Measurements from ENCODE around the gene RHOBTB3.

GRCh38 chr5:95689680-95690079, 41.5 kb upstream of the RHOBTB3 start:
- TF ChIP-seq CTCF (IDR thresholded peaks at IDR 0.05) (no peak), SIN3A (IDR thresholded peaks at IDR 0.05; ENCODE audit: borderline replicate concordance, insufficient read depth, low read depth, low read length) (no peak), POLR2AphosphoS5 (IDR thresholded peaks at IDR 0.05; ENCODE audit: low read depth, low read length) (no peak), TCF7L2 (IDR thresholded peaks at IDR 0.05; ENCODE audit: low read depth, low read length) (no peak)
- TF ChIP-seq, protein P1, sequence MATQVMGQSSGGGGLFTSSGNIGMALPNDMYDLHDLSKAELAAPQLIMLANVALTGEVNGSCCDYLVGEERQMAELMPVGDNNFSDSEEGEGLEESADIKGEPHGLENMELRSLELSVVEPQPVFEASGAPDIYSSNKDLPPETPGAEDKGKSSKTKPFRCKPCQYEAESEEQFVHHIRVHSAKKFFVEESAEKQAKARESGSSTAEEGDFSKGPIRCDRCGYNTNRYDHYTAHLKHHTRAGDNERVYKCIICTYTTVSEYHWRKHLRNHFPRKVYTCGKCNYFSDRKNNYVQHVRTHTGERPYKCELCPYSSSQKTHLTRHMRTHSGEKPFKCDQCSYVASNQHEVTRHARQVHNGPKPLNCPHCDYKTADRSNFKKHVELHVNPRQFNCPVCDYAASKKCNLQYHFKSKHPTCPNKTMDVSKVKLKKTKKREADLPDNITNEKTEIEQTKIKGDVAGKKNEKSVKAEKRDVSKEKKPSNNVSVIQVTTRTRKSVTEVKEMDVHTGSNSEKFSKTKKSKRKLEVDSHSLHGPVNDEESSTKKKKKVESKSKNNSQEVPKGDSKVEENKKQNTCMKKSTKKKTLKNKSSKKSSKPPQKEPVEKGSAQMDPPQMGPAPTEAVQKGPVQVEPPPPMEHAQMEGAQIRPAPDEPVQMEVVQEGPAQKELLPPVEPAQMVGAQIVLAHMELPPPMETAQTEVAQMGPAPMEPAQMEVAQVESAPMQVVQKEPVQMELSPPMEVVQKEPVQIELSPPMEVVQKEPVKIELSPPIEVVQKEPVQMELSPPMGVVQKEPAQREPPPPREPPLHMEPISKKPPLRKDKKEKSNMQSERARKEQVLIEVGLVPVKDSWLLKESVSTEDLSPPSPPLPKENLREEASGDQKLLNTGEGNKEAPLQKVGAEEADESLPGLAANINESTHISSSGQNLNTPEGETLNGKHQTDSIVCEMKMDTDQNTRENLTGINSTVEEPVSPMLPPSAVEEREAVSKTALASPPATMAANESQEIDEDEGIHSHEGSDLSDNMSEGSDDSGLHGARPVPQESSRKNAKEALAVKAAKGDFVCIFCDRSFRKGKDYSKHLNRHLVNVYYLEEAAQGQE (IDR thresholded peaks at IDR 0.05; ENCODE audit: insufficient read depth in 1 of 2, low read depth in 2 of 2, low read length in 1 of 2): no peak

Data from Panc1 (cell line).